GM23338 (cell line): ENCODE measurements around the gene ROBO1. TPM values are rescaled to one million over a fixed set of nuclear protein-coding genes. Genes with fewer than 3 reads are reported as not detected.

ENCODE experiments used
- ATAC-seq: fragments of 200-7000 bp; cut with Tn5 transposase; 3 replicates; pipeline ENCODE4 v1.9.1; 2020
- DNase-seq: peaks from one replicate; pipeline ENCODE4 v3.0.0-alpha.2; 2015; ENCODE audit warnings: low spot score
- H2AFZ ChIP-seq: fragments of 200-600 bp; sonication (generic); 2 replicates; pipeline ENCODE4 v1.8.0; 2016; ENCODE audit warnings: antibody characterized with exemption, mild to moderate bottlenecking, moderate library complexity
- H3F3A ChIP-seq: fragments of 200-600 bp; sonication (generic); replicated peaks from 2 replicates; pipeline ENCODE4 v1.8.0; 2017; ENCODE audit warnings: antibody characterized with exemption, mixed run types, low read depth
- H3K27ac ChIP-seq: fragments of 200-600 bp; sonication (generic); 2 replicates; pipeline ENCODE4 v1.6.1; 2016; ENCODE audit warnings: low read depth
- H3K27me3 ChIP-seq: fragments of 200-600 bp; sonication (generic); 2 replicates; pipeline ENCODE4 v1.8.0; 2016; ENCODE audit warnings: mild to moderate bottlenecking, mixed run types, moderate library complexity; ENCODE audit not compliant: insufficient read depth
- H3K36me3 ChIP-seq: fragments of 200-600 bp; sonication (generic); 2 replicates; pipeline ENCODE4 v1.8.0; 2016; ENCODE audit warnings: mild to moderate bottlenecking; ENCODE audit not compliant: insufficient read depth
- H3K4me1 ChIP-seq: fragments of 200-600 bp; sonication (generic); 2 replicates; pipeline ENCODE4 v1.8.0; 2016; ENCODE audit warnings: mild to moderate bottlenecking, moderate library complexity; ENCODE audit not compliant: insufficient read depth
- H3K4me2 ChIP-seq: fragments of 200-600 bp; sonication (generic); 2 replicates; pipeline ENCODE4 v1.7.1; 2017; ENCODE audit warnings: mixed run types
- H3K4me3 ChIP-seq: fragments of 200-600 bp; sonication (generic); 2 replicates; pipeline ENCODE4 v1.6.1; 2016; ENCODE audit warnings: mixed run types
- H3K79me2 ChIP-seq: fragments of 200-600 bp; sonication (generic); replicated peaks from 2 replicates; pipeline ENCODE4 v1.8.0; 2017; ENCODE audit warnings: mild to moderate bottlenecking; ENCODE audit not compliant: insufficient read depth
- H3K9me2 ChIP-seq: fragments of 200-600 bp; sonication (generic); 2 replicates; pipeline ENCODE4 v1.8.0; 2017; ENCODE audit not compliant: insufficient read depth
- H4K20me1 ChIP-seq: fragments of 200-600 bp; sonication (generic); replicated peaks from 2 replicates; pipeline ENCODE4 v1.8.0; 2017; ENCODE audit warnings: mild to moderate bottlenecking; ENCODE audit not compliant: insufficient read depth
- H3K27ac Mint-ChIP-seq: 2 replicates; pipeline ENCODE4 v1.8.0; 2020; ENCODE audit warnings: inconsistent platforms, mild to moderate bottlenecking, moderate library complexity, mixed read lengths
- H3K27me3 Mint-ChIP-seq: 3 replicates; pipeline ENCODE4 v1.8.0; 2022; ENCODE audit warnings: low read depth, mild to moderate bottlenecking, moderate library complexity, mixed read lengths, inconsistent platforms; ENCODE audit not compliant: insufficient read depth, poor library complexity
- H3K36me3 Mint-ChIP-seq: 3 replicates; pipeline ENCODE4 v1.8.0; 2021; ENCODE audit warnings: low read depth, mild to moderate bottlenecking, inconsistent platforms, moderate library complexity, mixed read lengths
- H3K4me1 Mint-ChIP-seq: 3 replicates; pipeline ENCODE4 v1.8.0; 2020; ENCODE audit warnings: mild to moderate bottlenecking, inconsistent platforms, mixed read lengths
- H3K4me3 Mint-ChIP-seq: 3 replicates; pipeline ENCODE4 v1.8.0; 2021; ENCODE audit warnings: moderate library complexity, mild to moderate bottlenecking, inconsistent platforms, mixed read lengths
- H3K9me3 Mint-ChIP-seq: 3 replicates; pipeline ENCODE4 v1.8.0; 2020; ENCODE audit warnings: moderate library complexity, mild to moderate bottlenecking, inconsistent platforms, mixed read lengths
- CREB1 ChIP-seq: fragments of 250-450 bp; sonication (Bioruptor Pico); IDR thresholded peaks from 2 replicates; pipeline ENCODE4 v1.5.0; 2020; ENCODE audit warnings: low read depth, mild to moderate bottlenecking, moderate library complexity
- EZH2 ChIP-seq: fragments of 200-600 bp; sonication (generic); IDR thresholded peaks from one replicate; pipeline ENCODE4 v1.8.0; 2017; ENCODE audit warnings: antibody characterized with exemption, mild to moderate bottlenecking, low read depth; ENCODE audit not compliant: unreplicated experiment
- POLR2AphosphoS5 ChIP-seq: IDR thresholded peaks from 2 replicates; pipeline ENCODE4 v1.6.1; 2016; ENCODE audit warnings: antibody characterized with exemption, low read depth
- STAT1 ChIP-seq: IDR thresholded peaks from one replicate; pipeline ENCODE4 v1.6.1; 2016; ENCODE audit warnings: antibody characterized with exemption; ENCODE audit not compliant: unreplicated experiment
- ZNF114 ChIP-seq: fragments of 250-450 bp; sonication (Bioruptor Pico); IDR thresholded peaks from 2 replicates; pipeline ENCODE4 v1.5.0; 2020; ENCODE audit warnings: mild to moderate bottlenecking, moderate library complexity
- polyA plus RNA-seq: library from polyadenylated mRNA; unstranded; fragments of >200 nt; fragmentation: Nextera tagmentation; extraction: Ambion mirVana; gene quantifications from 2 replicates; pipeline ENCODE4 v1.2.1, GENCODE V29; 2016
- total RNA-seq: library from RNA; depleted of rRNA; stranded (reverse); fragments of >200 nt; shearing (Covaris generic); gene quantifications from 2 replicates; pipeline ENCODE4 v1.2.3, GENCODE V29; 2014
- TF ChIP-seq, protein P1 (sequence below): fragments of 250-450 bp; sonication (Bioruptor Pico); IDR thresholded peaks from 2 replicates; pipeline ENCODE4 v1.5.0; 2020; ENCODE audit warnings: mild to moderate bottlenecking, moderate library complexity
- TF ChIP-seq, protein P2 (sequence below): IDR thresholded peaks from 2 replicates; pipeline ENCODE4 v1.6.1; 2016; ENCODE audit warnings: antibody characterized with exemption

The ROBO1 gene
- total and polyA plus RNA-seq, 2 experiments from 2014 or later, result 19.2 to 78.3 TPM

DNA sequence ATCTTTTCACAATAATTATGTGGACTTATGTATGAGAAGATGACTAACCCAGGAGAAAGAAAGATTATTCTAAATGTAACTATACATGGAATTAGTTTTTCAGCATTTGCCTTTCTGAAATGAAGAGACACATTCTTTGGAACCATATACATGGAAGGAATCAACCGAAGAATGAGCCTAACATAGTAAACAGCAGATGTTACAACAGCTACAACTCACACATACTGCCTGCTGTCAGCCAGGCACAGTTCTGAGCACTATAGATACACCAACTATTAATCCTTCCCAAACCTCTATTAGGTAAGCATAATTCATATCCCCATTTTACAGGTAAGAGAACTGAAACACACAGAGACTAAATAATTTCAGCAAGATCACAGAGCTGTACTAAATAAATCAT is 840.0 kb downstream of the ROBO1 start (continued):
- TF ChIP-seq, protein P1, sequence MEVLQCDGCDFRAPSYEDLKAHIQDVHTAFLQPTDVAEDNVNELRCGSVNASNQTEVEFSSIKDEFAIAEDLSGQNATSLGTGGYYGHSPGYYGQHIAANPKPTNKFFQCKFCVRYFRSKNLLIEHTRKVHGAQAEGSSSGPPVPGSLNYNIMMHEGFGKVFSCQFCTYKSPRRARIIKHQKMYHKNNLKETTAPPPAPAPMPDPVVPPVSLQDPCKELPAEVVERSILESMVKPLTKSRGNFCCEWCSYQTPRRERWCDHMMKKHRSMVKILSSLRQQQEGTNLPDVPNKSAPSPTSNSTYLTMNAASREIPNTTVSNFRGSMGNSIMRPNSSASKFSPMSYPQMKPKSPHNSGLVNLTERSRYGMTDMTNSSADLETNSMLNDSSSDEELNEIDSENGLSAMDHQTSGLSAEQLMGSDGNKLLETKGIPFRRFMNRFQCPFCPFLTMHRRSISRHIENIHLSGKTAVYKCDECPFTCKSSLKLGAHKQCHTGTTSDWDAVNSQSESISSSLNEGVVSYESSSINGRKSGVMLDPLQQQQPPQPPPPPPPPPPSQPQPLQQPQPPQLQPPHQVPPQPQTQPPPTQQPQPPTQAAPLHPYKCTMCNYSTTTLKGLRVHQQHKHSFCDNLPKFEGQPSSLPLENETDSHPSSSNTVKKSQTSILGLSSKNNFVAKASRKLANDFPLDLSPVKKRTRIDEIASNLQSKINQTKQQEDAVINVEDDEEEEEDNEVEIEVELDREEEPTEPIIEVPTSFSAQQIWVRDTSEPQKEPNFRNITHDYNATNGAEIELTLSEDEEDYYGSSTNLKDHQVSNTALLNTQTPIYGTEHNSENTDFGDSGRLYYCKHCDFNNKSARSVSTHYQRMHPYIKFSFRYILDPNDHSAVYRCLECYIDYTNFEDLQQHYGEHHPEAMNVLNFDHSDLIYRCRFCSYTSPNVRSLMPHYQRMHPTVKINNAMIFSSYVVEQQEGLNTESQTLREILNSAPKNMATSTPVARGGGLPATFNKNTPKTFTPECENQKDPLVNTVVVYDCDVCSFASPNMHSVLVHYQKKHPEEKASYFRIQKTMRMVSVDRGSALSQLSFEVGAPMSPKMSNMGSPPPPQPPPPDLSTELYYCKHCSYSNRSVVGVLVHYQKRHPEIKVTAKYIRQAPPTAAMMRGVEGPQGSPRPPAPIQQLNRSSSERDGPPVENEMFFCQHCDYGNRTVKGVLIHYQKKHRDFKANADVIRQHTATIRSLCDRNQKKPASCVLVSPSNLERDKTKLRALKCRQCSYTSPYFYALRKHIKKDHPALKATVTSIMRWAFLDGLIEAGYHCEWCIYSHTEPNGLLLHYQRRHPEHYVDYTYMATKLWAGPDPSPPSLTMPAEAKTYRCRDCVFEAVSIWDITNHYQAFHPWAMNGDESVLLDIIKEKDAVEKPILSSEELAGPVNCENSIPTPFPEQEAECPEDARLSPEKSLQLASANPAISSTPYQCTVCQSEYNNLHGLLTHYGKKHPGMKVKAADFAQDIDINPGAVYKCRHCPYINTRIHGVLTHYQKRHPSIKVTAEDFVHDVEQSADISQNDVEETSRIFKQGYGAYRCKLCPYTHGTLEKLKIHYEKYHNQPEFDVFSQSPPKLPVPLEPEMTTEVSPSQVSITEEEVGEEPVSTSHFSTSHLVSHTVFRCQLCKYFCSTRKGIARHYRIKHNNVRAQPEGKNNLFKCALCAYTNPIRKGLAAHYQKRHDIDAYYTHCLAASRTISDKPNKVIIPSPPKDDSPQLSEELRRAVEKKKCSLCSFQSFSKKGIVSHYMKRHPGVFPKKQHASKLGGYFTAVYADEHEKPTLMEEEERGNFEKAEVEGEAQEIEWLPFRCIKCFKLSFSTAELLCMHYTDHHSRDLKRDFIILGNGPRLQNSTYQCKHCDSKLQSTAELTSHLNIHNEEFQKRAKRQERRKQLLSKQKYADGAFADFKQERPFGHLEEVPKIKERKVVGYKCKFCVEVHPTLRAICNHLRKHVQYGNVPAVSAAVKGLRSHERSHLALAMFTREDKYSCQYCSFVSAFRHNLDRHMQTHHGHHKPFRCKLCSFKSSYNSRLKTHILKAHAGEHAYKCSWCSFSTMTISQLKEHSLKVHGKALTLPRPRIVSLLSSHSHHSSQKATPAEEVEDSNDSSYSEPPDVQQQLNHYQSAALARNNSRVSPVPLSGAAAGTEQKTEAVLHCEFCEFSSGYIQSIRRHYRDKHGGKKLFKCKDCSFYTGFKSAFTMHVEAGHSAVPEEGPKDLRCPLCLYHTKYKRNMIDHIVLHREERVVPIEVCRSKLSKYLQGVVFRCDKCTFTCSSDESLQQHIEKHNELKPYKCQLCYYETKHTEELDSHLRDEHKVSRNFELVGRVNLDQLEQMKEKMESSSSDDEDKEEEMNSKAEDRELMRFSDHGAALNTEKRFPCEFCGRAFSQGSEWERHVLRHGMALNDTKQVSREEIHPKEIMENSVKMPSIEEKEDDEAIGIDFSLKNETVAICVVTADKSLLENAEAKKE (CRISPR knock-in tag), result no peak
- TF ChIP-seq, protein P2, sequence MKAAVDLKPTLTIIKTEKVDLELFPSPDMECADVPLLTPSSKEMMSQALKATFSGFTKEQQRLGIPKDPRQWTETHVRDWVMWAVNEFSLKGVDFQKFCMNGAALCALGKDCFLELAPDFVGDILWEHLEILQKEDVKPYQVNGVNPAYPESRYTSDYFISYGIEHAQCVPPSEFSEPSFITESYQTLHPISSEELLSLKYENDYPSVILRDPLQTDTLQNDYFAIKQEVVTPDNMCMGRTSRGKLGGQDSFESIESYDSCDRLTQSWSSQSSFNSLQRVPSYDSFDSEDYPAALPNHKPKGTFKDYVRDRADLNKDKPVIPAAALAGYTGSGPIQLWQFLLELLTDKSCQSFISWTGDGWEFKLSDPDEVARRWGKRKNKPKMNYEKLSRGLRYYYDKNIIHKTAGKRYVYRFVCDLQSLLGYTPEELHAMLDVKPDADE, result no peak
- TF ChIP-seq CREB1 (no peak), POLR2AphosphoS5 (no peak), STAT1 (no peak)

DNA sequence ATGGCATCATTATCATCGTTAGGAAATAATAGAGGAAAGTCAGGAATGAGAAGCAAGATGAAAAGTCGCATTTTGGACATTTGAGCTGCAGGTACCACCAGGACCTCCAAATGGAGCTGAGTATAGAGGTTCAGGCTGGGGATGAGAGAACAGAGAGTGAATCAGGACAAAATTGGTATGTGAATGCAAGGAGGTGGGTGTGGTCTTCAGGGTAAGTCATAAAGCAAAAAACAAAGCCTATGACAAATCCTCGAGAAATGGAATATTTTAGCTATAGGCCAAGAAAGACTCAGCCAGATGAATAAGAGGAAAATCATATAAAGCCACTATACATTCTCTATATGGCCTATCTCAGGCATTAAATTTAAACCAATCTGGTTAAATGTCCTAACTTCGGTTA is 841.3 kb downstream of the ROBO1 start:
- Mint-ChIP-seq H3K36me3 (no peaks in the 10 kb centered on the region), H3K27me3 (no peaks in the 10 kb centered on the region), H3K4me1 (no peaks in the 10 kb centered on the region; the same call in 2 of the 3 replicates), H3K4me3 (no peak overlapping the region), H3K27ac (no peak overlapping the region), H3K9me3 (no peaks in the 10 kb centered on the region)
- H3K36me3 ChIP-seq, result no peaks in the 10 kb centered on the region
- TF ChIP-seq EZH2, result no peak
- TF ChIP-seq, protein P2, result no peak
- no peak for TF ChIP-seq CREB1
- TF ChIP-seq ZNF114 (CRISPR knock-in tag), result no peak
- no peaks in the 10 kb centered on the region for H3K27me3 ChIP-seq
- no peaks in the 10 kb centered on the region; the same call in 1 of the 2 replicates for H4K20me1 ChIP-seq
- no peak overlapping the region for H2AFZ ChIP-seq
- no peak for DNase-seq
- no peak overlapping the region for H3K4me3 ChIP-seq
- H3K27ac ChIP-seq, result no peak overlapping the region
- no peak overlapping the region for H3K4me2 ChIP-seq
- ATAC-seq, result no peak
- H3F3A ChIP-seq, result no peaks in the 10 kb centered on the region
- H3K4me1 ChIP-seq, result no peaks in the 10 kb centered on the region
- peaks cover 30% of the 10 kb centered on the region for H3K79me2 ChIP-seq
- H3K9me2 ChIP-seq, result no peaks in the 10 kb centered on the region
